Measurements from ENCODE around the gene ZCCHC24.

DNA sequence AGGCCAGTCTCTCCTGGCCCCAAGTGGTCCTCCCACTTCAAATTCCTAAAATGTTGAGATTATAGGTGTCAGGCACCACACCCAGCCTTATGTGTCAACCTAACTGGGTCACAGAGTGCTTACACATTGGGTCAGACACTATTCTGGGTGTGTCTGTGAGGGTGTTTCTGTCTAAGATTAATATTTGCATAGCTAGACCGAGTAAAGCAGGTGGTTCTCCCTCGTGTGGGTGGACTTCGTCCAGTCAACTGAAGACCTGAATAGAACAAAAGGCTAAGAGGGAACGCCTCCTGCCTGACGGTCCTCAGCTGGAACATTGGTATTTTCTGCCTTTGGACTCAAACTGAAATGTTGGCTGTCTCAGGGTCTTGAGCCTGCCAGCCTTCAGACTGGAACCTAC, 86.6 kb downstream of the ZCCHC24 start:
- TF ChIP-seq CTCF (IDR thresholded peaks at IDR 0.05), result no peak
- TF ChIP-seq EP300 (IDR thresholded peaks at IDR 0.05), result no peak
- TF ChIP-seq POLR2A (IDR thresholded peaks at IDR 0.05), result no peak
- peak in 2 of 3 donors; percentile 14 to 77 for TF ChIP-seq POLR2AphosphoS5 (IDR thresholded peaks at IDR 0.05)

All from stomach (tissue), 4 donors.